GM12872 (cell line): ENCODE results near the gene ABHD6.

ENCODE experiments used
- TF ChIP-seq, protein P1 (sequence below): IDR thresholded peaks from 3 replicates; pipeline ENCODE4 v1.5.1; 2011; ENCODE audit warnings: low read depth, mild to moderate bottlenecking, low read length, moderate library complexity; ENCODE audit not compliant: insufficient read depth

Gene ABHD6

DNA sequence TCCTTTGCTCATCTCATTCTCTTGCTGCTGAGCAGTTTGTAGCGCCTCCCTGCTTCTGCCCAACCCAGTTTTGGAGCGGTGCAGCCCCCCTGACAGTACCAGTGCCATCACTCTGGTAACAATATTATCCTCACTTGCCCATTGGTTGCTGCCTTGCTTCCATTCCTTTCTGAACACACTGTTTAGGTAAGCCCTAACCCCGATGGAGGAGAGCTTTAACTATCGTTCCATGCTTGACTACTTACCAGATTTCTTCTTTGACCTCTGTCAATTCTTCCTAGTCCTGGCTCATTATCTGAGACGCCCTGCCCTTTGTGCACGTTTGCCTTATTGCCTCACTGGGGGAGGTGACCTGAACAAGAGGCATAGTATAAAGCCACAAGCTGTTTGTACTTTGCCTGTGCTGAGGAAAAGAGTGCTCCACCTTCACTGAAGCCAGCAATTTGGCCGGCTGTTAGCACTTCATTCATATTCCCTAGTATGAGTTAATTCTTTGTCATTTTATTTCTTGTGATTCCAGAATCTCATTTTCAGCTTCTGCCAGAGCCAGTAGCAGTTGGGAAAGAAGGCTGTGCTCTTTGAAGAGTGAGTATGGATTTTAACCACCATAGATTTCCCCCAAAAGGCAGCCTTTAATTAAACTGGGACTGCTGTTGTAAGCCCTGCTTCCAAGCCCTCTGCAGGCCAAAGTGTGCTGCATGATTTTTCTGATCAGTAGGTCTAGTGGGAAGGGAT is 11.9 kb downstream of the ABHD6 start:
- TF ChIP-seq, protein P1, sequence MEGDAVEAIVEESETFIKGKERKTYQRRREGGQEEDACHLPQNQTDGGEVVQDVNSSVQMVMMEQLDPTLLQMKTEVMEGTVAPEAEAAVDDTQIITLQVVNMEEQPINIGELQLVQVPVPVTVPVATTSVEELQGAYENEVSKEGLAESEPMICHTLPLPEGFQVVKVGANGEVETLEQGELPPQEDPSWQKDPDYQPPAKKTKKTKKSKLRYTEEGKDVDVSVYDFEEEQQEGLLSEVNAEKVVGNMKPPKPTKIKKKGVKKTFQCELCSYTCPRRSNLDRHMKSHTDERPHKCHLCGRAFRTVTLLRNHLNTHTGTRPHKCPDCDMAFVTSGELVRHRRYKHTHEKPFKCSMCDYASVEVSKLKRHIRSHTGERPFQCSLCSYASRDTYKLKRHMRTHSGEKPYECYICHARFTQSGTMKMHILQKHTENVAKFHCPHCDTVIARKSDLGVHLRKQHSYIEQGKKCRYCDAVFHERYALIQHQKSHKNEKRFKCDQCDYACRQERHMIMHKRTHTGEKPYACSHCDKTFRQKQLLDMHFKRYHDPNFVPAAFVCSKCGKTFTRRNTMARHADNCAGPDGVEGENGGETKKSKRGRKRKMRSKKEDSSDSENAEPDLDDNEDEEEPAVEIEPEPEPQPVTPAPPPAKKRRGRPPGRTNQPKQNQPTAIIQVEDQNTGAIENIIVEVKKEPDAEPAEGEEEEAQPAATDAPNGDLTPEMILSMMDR, result 0 out of 3 replicates have a peak, but pooled peaks have one; percentile 13

DNA sequence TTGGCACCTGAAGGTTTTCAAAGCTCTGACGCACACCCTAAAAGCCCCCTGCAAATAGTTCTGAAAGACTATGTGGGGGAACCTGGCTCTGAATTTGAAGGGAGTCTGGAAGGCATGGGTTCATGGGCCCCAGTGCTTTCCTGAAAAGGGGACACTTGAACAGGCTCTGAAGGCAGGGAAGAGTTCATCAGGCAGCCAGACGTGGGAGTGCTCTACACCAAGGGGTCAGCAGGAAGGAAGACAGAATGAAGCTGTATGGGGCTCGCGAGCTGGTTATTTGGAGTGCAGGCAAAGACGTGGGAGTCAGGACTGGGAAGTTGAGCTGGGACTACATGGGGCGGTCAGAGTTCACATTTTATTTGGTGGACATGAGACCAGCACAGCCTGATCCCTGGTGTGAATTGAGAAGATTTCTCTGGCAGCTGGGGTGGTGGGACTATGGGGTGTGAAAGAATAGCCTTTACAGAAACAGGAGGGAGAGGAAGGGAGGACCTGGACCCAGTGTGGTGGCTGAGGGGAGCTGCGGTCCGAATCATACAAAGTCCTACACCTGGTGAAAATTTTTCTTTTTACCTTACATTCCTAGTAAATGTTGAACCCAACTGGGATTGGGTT is 12.6 kb downstream of the ABHD6 start:
- TF ChIP-seq, protein P1, result no peak

DNA sequence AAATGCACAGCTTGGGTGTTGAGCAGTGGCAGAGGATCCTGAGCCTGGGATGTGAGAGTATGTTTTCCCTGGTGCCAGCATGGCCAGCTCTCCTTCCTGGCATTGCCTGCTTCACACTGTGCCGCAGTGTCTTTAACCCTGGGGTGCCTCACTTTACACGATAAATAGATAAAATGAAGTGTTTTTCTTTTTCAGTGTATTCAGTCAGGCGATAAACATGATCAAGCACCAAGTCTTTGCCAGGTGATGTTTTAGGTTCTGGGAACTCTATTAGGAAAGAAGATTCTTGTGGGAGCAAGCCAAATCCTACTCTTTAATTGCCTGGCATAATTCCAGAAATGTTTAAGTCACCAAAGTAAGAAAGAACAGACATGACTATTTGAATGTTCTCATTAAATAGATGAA is 14.0 kb downstream of the ABHD6 start:
- TF ChIP-seq, protein P1, result no peak

DNA sequence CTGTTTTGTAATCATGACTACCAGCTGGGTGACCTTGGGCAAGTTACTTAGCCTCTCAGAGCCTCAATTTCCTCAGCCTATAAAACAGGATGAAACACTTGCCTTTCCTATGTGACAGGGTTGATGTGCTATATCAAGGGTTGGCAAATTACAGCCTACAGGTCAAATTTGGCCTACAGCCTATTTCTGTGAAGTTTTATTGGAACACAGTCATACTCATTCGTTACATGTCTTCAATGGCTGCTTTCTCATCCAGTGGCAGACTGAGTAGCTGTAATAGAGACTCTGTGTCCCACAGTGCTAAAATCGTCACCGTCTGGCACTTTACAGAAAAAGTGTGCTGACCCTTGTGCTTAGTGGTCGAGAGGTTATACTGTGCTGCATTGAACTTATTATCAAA is 16.6 kb downstream of the ABHD6 start:
- TF ChIP-seq, protein P1, result no peak

DNA sequence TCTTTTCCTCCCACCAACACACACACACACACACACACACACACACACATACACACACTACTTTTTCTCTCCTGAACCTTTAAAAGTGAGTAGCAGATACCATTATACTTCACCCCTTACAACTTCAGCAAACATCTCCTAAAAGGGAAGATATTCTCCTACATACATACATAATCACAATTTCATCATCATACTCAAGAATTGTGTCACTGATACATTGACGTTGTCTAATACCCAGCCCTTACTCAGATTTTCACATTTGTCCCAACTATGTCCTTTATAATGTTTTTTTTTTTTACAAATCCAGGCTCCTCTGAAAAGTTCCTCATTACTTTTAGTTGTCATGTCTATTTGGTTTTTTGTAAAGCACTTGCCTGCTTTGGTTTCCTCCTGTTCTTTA is 18.5 kb downstream of the ABHD6 start:
- TF ChIP-seq, protein P1, result no peak

DNA sequence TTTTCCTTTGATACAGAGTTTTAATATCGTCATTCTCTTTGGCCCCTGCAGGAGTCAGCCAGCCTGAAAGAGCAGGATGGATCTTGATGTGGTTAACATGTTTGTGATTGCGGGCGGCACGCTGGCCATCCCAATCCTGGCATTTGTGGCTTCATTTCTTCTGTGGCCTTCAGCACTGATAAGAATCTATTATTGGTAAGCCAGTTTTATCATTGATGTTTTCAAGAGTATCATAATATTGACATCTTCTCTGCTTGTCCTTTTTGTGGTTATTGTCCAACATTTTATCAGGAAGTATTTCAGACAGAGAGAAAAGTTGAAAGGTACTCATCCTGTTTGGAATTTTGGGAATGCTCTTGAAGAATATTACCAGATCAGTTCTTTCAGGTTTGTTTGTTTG is 18.9 kb downstream of the ABHD6 start:
- TF ChIP-seq, protein P1, result no peak

DNA sequence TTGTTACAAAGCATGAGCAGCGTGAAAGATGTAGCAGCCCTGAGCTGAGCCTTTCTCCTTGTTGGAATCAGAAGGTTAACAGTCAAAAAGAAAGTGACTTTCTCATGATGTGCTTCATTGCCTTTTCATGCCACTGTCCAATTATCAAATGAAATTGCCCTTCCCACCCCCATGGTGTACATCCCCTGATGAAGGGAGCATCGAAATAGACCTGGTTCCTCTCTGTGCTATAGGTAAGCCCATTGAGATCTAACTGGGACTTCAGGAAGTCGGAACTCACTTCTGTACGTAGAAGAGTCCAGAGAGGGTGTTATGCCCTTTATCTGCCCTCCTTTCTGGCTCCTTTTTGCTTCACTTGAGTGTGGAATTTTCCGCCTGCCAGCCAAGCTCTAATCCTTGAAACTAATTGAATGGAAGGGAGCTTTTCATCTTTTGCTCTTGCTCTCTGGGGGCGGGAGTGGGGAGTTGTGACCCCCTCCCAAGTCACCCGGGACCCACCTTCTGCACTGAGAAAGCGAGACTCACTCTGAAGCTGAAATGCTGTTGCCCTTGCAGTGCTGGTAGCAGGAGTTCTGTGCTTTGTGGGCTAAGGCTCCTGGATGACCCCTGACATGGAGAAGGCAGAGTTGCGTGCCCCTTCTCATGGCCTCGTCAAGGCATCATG is 20.9 kb downstream of the ABHD6 start:
- TF ChIP-seq, protein P1, result no peak
